Cortex of kidney (tissue), 1 donor: Measurements from ENCODE around the gene RNU7-1.

Source experiments
- DNase-seq: peaks from one replicate; lab custom pipeline; 2025; lab: John Stamatoyannopoulos, UW

RNU7-1 gene

GRCh38 chr12:6937481-6938352 lies 5.9 kb upstream of the RNU7-1 start:
- DNase-seq: peak; percentile 61

- no peak for DNase-seq
These were observed 5.0 kb upstream of the RNU7-1 start for GRCh38 chr12:6938353-6939190.

DNA sequence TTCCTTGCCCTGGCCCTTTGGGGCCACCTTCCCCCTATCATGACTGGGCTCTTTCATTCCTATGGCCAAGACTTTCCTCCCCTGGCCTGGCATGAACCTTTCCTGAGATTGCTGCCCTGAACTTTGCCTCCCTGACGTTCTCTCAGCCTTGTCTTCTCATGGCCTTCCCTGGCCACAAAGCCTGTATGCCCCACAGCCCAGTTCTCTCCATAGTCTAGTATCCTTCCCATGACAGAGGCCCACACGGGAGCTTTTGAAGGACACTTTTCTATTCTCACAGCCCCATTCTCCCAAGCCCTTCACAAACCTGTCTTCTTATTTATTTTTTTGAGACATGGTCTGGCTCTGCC lies 4.5 kb upstream of the RNU7-1 start:
- no peak for DNase-seq

GRCh38 chr12:6941267-6941666 lies 2.3 kb upstream of the RNU7-1 start:
- no peak for DNase-seq

GRCh38 chr12:6941782-6942181 lies 1.8 kb upstream of the RNU7-1 start:
- DNase-seq: no peak

DNA sequence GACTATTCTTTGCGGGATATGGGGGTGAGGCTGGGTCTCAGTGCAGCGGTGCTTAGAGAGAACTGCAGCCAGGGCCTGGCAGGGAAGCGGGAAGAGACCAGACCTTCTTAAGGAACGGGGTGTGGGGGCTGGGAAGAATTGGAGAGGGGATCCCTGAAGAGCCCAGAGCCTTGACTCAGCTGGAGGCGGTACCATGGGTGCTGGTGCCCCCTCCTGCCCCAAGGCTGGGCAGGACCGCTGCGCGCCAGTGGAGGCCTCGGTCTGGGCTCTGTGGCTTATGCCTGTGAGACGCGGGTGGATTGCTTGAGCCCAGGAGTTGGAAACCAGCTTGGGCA lies 1.3 kb upstream of the RNU7-1 start:
- no peak for DNase-seq

DNA sequence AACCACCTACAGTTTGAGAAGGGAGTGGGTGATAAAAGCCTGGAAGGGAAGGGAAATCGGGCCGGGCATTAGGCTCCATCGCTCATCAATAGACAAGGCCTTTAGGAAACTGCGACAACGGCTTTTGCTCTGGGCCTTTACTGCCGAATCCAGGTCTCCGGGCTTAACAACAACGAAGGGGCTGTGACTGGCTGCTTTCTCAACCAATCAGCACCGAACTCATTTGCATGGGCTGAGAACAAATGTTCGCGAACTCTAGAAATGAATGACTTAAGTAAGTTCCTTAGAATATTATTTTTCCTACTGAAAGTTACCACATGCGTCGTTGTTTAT lies 261 bp upstream of the RNU7-1 start:
- DNase-seq: no peak

DNA sequence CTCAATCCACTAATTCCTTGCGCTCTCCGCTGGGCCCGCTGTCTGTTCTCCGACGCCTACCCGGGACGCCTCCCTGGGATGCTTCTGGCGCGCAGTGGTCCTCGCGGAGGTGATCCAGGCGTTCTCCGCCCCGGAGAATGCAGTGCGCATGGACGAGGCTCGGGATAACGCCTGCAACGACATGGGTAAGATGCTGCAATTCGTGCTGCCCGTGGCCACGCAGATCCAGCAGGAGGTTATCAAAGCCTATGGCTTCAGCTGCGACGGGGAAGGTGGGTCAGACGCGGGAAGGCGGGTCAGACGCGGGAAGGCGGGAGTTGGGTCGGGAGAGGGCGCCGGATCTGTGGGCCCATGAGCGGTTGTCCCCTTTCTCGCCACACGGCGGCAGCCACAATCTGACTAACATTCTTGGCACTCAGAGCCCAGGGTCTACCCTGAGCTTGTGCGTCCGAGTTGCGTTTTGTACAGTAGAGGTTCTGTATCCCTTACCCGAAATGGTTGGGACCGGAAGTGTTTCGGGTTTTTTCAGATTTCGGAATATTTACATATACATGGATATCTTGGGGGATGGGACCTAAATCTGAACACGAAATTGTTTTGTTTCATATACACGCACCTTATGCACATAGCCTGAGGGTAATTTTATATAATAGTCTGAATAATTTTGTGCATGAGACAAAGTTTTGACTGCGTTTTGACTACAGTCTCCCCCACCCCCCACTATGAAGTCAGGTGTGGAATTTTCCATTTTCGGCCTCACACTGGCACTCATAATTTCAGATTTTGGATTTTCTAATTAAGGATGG lies 968 bp downstream of the RNU7-1 start:
- no peak for DNase-seq

DNA sequence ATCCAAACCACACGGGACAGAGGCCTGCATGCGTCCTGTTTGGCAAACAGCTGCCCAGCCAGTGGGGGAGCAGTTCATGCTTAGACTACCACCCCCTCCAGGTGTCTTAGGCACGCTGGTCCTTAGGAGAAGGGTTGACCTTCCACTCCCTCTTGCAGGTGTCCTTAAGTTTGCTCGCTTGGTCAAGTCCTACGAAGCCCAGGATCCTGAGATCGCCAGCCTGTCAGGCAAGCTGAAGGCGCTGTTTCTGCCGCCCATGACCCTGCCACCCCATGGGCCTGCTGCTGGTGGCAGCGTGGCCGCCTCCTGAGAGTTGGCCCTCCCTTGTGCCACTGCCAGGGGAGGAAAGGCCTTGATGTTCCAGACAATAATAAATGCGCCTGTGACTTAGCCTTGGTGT lies 2.0 kb downstream of the RNU7-1 start:
- DNase-seq: no peak

DNA sequence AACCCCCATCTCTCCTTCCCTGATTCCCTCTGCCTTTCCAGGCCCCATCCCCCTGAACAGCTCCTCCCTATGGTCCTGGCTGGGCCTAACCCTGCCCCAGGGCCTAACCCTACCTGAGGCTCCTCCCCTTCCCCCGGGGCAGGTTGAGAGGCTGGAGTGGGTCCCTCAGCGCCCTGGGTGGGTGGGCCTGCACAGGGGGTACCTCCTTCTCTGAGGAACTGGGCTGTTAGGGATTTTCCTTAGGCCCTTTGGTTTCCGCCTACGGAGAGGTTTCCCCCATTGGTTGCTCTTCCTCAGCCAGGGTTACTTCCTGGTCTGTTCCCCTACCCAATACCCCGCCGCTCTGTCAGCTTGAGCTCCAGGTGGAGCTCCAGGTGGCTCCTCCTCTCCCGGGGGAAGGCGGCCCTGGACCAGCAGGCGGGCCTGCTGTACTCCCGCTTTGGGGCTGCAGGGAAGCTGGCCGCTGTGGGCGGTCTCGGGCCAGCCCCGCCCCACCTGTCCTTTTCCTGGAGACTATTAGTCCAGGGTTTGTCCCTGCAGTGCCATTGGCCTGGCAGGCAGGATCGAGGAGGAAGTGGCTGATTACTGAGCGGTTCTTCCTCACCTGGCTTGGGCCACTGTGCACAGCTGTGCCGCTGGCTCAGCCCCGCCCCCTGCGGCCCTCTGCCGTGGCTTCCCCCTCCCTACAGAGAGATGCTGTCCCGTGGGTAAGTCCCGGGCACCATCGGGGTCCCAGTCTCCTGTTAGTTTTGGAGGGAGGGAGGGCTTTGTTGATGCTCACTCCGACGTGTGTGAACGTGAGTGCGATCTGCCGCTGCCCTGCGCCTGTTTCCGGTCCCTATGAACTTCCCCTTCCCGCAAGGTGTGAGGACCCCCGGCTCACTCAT lies 2.7 kb downstream of the RNU7-1 start:
- DNase-seq: peak; percentile 83

DNA sequence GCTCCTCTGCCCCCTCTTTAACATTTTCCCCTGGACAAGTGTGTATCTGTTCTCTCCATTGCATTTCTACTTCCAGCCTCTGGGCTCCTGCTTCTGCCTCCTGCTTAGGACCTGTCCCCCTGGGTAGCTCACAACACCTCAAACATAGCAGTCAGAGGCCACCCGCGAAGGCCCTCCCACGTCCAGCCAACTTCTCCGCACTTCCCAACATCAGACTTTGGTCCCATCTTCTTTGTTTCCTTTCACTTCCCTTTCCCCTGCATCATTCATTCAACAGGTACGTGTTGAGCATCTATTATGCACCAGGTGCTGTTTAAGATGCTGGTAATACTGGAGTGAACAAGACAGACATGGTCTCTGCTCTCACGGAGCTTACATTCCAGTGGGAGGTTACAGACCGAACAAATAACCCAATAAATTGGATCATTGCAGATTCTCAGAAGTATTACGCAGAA lies 3.3 kb downstream of the RNU7-1 start:
- no peak for DNase-seq

- no peak for DNase-seq
These were observed 4.0 kb downstream of the RNU7-1 start for GRCh38 chr12:6947615-6948014.

DNA sequence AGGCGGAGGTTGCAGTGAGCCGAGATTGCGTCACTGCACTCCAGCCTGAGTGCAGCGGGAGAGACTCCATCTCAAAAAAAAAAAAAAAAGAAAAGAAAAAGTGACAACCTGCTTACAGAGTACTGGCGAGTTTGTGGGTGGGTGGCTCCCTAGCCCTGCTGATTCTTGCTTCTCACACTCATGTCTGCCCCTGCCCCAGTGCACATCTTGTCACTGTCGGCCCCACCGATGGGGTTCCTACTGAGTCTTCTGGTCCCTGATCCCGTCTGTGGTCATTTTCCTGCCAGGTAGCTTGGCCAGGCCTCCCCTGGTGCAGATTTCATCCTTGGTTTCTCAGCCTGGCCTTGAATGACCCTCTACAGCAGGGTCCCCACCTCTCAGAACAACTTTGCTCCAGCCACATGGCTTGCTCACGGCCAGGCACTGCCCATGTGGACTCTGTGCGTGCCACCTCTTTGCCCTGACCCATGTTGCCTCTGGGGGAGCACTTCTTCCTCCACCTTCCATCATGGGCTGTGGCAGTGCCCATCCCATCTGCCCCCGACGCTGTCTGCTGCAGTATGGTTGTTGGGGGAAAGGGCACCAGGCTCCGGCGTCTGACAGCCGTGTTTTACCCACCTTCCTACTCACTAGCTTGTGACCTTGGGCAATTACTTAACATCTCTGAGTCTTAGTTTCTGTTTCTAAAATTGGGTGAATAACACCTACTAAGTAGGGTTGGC lies 5.4 kb downstream of the RNU7-1 start:
- DNase-seq: no peak

GRCh38 chr12:6950401-6950801 lies 6.8 kb downstream of the RNU7-1 start:
- DNase-seq: no peak

GRCh38 chr12:6950811-6951540 lies 7.4 kb downstream of the RNU7-1 start, which contains the start of gene PTPN6:
Gene PTPN6, plus strand, starts transcription at chr12:6951356. Its CDS starts 157 bp downstream, at chr12:6951513.
- DNase-seq: no peak

DNA sequence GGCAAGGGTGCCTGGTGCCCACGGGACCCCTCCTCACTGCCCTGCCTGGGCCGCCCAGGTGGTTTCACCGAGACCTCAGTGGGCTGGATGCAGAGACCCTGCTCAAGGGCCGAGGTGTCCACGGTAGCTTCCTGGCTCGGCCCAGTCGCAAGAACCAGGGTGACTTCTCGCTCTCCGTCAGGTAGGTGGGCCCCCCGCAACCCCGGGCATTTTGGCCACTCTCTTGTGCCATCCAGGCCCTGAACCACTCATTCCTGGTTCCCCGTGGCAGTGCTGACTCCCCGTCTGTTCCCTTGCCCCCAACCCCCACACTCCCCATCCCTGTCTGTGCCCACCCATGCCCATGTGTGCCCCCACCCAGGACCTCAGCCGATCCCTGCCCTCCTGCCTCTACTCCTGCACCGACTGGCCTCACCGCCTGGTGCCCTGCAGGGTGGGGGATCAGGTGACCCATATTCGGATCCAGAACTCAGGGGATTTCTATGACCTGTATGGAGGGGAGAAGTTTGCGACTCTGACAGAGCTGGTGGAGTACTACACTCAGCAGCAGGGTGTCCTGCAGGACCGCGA lies 8.0 kb downstream of the RNU7-1 start:
- DNase-seq: no peak

DNA sequence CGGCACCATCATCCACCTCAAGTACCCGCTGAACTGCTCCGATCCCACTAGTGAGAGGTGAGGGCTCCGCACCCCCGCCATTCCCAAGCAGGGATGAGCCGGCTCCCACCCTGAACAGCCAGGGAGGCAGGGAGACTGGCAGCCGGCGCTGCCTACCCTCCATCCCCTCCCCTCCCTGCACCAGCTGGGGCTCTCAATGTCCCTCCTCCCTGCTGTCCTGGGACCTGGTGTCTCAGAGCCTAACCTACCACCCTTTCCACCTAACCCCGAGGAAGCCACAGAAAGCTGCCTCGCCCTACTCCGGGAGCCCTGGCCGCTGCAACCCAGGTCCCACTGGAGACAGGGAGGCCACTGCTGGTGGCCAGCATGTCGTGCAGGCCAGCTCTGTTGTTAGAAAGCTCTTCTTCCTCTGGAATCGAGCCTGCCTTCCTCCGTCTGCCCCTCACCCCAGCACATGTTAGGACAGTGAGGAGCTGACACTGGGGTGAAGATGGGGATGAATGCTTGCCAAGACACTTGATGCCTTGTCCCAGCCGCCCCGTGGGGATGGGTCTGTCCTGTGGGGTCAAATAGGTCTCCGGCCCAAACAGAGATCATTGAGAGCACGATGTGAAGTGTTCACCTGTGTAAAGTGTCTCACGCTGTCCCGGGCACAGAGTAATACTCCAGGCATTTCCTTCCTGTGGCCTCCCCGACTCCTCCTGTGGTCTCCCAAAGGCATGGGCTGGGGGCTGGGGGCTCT lies 8.7 kb downstream of the RNU7-1 start:
- DNase-seq: no peak

- no peak for DNase-seq
These were observed 9.3 kb downstream of the RNU7-1 start for GRCh38 chr12:6952863-6953441.
